KMS-11 (cell line): Measurements from ENCODE around the gene RBMXL3.

ENCODE experiments used
- H2AFZ ChIP-seq: fragments of 200-600 bp; sonication (generic); 2 replicates; pipeline ENCODE4 v1.6.1; 2016; ENCODE audit warnings: antibody characterized with exemption, mixed run types, low read depth
- H3K27ac ChIP-seq: fragments of 200-600 bp; sonication (generic); 2 replicates; pipeline ENCODE4 v1.6.1; 2016; ENCODE audit warnings: mild to moderate bottlenecking, mixed run types
- H3K27me3 ChIP-seq: fragments of 200-600 bp; sonication (generic); 2 replicates; pipeline ENCODE4 v1.6.1; 2017; ENCODE audit warnings: mild to moderate bottlenecking, low read depth, mixed run types, moderate library complexity; ENCODE audit not compliant: insufficient read depth
- H3K36me3 ChIP-seq: fragments of 200-600 bp; sonication (generic); 2 replicates; pipeline ENCODE4 v1.6.1; 2017; ENCODE audit warnings: mild to moderate bottlenecking, mixed run types; ENCODE audit not compliant: insufficient read depth
- H3K4me1 ChIP-seq: fragments of 200-600 bp; sonication (generic); 2 replicates; pipeline ENCODE4 v1.6.1; 2016; ENCODE audit warnings: mild to moderate bottlenecking, low read depth, mixed run types; ENCODE audit not compliant: poor library complexity, severe bottlenecking
- H3K4me2 ChIP-seq: fragments of 200-600 bp; sonication (generic); 2 replicates; pipeline ENCODE4 v1.7.0; 2016; ENCODE audit warnings: mild to moderate bottlenecking, mixed run types
- H3K4me3 ChIP-seq: fragments of 200-600 bp; sonication (generic); IDR thresholded peaks from 2 replicates; pipeline ENCODE4 v1.6.1; 2017; ENCODE audit warnings: low read depth, low read length, mixed read lengths; ENCODE audit not compliant: insufficient read depth
- H3K79me2 ChIP-seq: fragments of 200-600 bp; sonication (generic); 2 replicates; pipeline ENCODE4 v1.6.1; 2016; ENCODE audit warnings: low read depth, mixed run types; ENCODE audit not compliant: insufficient read depth
- H3K9ac ChIP-seq: fragments of 200-600 bp; sonication (generic); 2 replicates; pipeline ENCODE4 v1.6.1; 2016; ENCODE audit warnings: mild to moderate bottlenecking, mixed run types
- H4K20me1 ChIP-seq: fragments of 200-600 bp; sonication (generic); 2 replicates; pipeline ENCODE4 v1.6.1; 2016; ENCODE audit warnings: mild to moderate bottlenecking, mixed run types; ENCODE audit not compliant: insufficient read depth
- CTCF ChIP-seq: fragments of 200-600 bp; sonication (generic); conservative IDR thresholded peaks from 2 replicates; pipeline ENCODE4 v1.6.1; 2017; ENCODE audit warnings: low read depth, mild to moderate bottlenecking, antibody characterized with exemption, low read length, moderate library complexity, mixed read lengths

Gene RBMXL3

GRCh38 chrX:115189646-115190635 is 731 bp downstream of the RBMXL3 start:
- H4K20me1 ChIP-seq: no peaks in the 10 kb centered on the region
- no peak overlapping the region for H3K9ac ChIP-seq
- no peak overlapping the region for H2AFZ ChIP-seq
- no peaks in the 10 kb centered on the region for H3K79me2 ChIP-seq
- H3K27ac ChIP-seq: no peak overlapping the region
- no peak overlapping the region for H3K4me3 ChIP-seq
- H3K4me2 ChIP-seq: no peak overlapping the region
- H3K4me1 ChIP-seq: no peaks in the 10 kb centered on the region
- H3K27me3 ChIP-seq: no peaks in the 10 kb centered on the region
- TF ChIP-seq CTCF: no peak
- no peaks in the 10 kb centered on the region for H3K36me3 ChIP-seq

DNA sequence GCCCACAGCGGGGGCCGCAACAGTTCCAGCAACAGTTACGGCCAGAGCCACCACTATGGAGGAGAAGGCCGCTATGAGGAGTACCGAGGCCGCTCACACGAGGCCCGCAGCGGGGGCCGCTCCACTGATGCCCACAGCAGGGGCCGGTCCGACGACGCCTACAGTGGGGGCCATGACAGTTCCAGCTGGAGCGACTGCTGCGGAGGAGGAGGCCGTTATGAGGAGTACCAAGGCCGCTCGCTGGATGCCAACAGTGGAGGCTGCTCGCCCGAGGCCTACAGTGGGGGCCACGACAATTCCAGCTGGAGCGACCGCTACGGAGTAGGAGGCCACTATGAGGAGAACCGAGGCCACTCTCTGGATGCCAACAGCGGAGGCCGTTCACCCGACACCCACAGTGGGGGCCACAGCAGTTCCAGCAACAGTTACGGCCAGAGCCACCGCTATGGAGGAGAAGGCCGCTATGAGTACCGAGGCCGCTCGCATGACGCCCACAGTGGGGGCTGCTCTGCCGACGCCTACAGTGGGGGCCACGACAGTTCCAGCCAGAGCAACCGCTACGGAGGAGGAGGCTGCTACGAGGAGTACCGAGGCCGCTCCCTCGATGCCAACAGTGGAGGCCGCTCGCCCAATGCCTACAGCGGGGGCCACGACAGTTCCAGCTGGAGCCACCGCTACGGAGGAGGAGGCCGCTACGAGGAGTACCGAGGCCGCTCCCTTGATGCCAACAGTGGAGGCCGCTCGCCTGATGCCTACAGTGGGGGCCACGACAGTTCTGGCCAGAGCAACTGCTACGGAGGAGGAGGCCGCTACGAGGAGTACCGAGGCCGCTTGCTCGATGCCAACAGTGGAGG is 1.7 kb downstream of the RBMXL3 start:
- Histone ChIP-seq H3K4me2 (no peak overlapping the region), H3K4me1 (no peaks in the 10 kb centered on the region), H3K9ac (no peak overlapping the region), H3K4me3 (no peak overlapping the region), H4K20me1 (no peaks in the 10 kb centered on the region), H3K27ac (no peak overlapping the region), H3K79me2 (no peaks in the 10 kb centered on the region), H3K27me3 (no peaks in the 10 kb centered on the region), H2AFZ (no peak overlapping the region), H3K36me3 (no peaks in the 10 kb centered on the region)
- TF ChIP-seq CTCF: no peak

DNA sequence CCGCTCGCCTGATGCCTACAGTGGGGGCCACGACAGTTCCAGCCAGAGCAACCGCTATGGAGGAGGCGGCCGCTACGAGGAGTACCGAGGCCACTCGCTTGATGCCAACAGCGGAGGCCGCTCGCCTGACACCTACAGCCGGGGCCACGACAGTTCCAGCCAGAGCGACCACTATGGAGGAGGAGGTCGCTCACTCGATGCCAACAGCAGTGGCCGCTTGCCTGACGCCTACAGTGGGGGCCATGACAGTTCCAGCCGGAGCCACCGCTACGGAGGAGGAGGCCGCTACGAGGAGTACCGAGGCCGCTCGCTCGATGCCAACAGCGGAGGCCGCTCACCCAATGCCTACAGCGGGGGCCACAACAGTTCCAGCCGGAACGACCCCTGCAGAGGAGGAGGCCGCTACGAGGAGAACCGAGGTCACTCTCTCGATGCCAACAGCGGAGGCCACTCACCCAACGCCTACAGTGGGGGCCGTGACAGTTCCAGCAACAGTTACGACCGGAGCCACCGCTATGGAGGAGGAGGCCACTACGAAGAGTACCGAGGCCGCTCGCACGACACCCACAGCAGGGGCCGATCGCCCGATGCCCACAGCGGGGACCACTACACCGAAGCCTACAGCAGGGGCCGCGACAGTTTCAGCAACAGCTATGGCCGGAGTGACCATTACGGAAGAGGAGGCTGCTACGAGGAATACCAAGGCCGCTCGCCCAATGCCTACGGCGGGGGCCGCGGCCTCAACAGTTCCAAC is 2.5 kb downstream of the RBMXL3 start:
- H3K27ac ChIP-seq: no peak overlapping the region
- H3K79me2 ChIP-seq: no peaks in the 10 kb centered on the region
- H2AFZ ChIP-seq: no peak overlapping the region
- H3K4me3 ChIP-seq: no peak overlapping the region
- H3K27me3 ChIP-seq: no peaks in the 10 kb centered on the region
- no peak for TF ChIP-seq CTCF
- H4K20me1 ChIP-seq: no peaks in the 10 kb centered on the region
- H3K4me1 ChIP-seq: no peaks in the 10 kb centered on the region
- no peak overlapping the region for H3K9ac ChIP-seq
- H3K4me2 ChIP-seq: no peak overlapping the region
- H3K36me3 ChIP-seq: no peaks in the 10 kb centered on the region

GRCh38 chrX:115192244-115192700 is 3.1 kb downstream of the RBMXL3 start:
- Histone ChIP-seq H3K27me3 (no peaks in the 10 kb centered on the region), H3K36me3 (no peaks in the 10 kb centered on the region), H2AFZ (no peak overlapping the region), H4K20me1 (no peaks in the 10 kb centered on the region), H3K79me2 (no peaks in the 10 kb centered on the region), H3K4me2 (no peak overlapping the region), H3K9ac (no peak overlapping the region), H3K4me1 (no peaks in the 10 kb centered on the region), H3K27ac (no peak overlapping the region), H3K4me3 (no peak overlapping the region)
- no peak for TF ChIP-seq CTCF
